Muscle of leg (tissue), 11 donors: Measurements from ENCODE around the gene S100A7A. TPM values are rescaled to one million over a fixed set of nuclear protein-coding genes. Genes with fewer than 3 reads are reported as not detected.
A peak's percentile ranks its signal among the peaks of the same experiment; 100 is the strongest.
"Not testable (repeated sequence)": the region's sequence is repeated elsewhere in the genome, so short reads cannot be mapped to it uniquely, and the experiment has no call there.

ENCODE experiments used
- DNase-seq: peaks from one replicate; pipeline ENCODE4 v3.0.0; 2013
- H3K27ac ChIP-seq: one replicate; pipeline ENCODE4 v1.5.1; 2013; ENCODE audit warnings: mild to moderate bottlenecking, low read length, control low read depth
- H3K27me3 ChIP-seq: one replicate; pipeline ENCODE4 v1.6.1; 2013; ENCODE audit warnings: low read length; ENCODE audit not compliant: control insufficient read depth, insufficient read depth
- H3K36me3 ChIP-seq: one replicate; pipeline ENCODE4 v1.6.1; 2013; ENCODE audit warnings: low read length; ENCODE audit not compliant: control insufficient read depth, insufficient read depth
- H3K4me1 ChIP-seq: one replicate; pipeline ENCODE4 v1.6.1; 2013; ENCODE audit warnings: low read length; ENCODE audit not compliant: control insufficient read depth, insufficient read depth
- H3K4me3 ChIP-seq: one replicate; pipeline ENCODE4 v1.5.1; 2013; ENCODE audit warnings: low read length, control low read depth
- H3K9me3 ChIP-seq: replicated peaks from 2 replicates; pipeline ENCODE4 v1.6.1; 2013; ENCODE audit warnings: low read depth, low read length; ENCODE audit not compliant: control insufficient read depth
- WGBS: methylation state at CpG from one replicate; pipeline ENCODE4 v1.1.5; 2013; ENCODE audit warnings: missing lambda C conversion rate; ENCODE audit not compliant: insufficient coverage; 5-methylcytosine and 5-hydroxymethylcytosine counted together
- polyA plus RNA-seq, 8 donors: library from polyadenylated mRNA; unstranded; fragments of 120-200 nt; gene quantifications; one replicate each; pipeline versions ENCODE4 v1.2.1 to v1.2.3, GENCODE V29; 2013; ENCODE audit warnings: inconsistent platforms in 1 of 8, low replicate concordance in 1 of 8; ENCODE audit not compliant: insufficient read length in 8 of 8, insufficient read depth in 1 of 8
- total RNA-seq: library from RNA; stranded (reverse); fragments of 120-200 nt; gene quantifications from one replicate; pipeline ENCODE4 v1.2.4, GENCODE V29; 2013

The S100A7A gene
- total and polyA plus RNA-seq, 9 donors: not detected

- no peaks in the 10 kb centered on the region for H3K27me3 ChIP-seq
- no peaks in the 10 kb centered on the region for H3K4me1 ChIP-seq
- DNase-seq: no peak
- 80% methylated on average over 1 of the region's 1 CpG for WGBS
- no peak overlapping the region for H3K27ac ChIP-seq
- H3K4me3 ChIP-seq: no peak overlapping the region
- no peaks in the 10 kb centered on the region for H3K36me3 ChIP-seq
- no peaks in the 10 kb centered on the region for H3K9me3 ChIP-seq
Measured at GRCh38 chr1:153456396-153456795, 40.1 kb downstream of the S100A7A start.

- no peak for DNase-seq
- WGBS: 60% methylated on average over 1 of the region's 2 CpGs
- Histone ChIP-seq H3K4me3 (no peak overlapping the region), H3K9me3 (no peaks in the 10 kb centered on the region), H3K27me3 (peaks cover 5% of the 10 kb centered on the region), H3K27ac (no peak overlapping the region), H3K4me1 (no peaks in the 10 kb centered on the region), H3K36me3 (no peaks in the 10 kb centered on the region)
Measured at GRCh38 chr1:153459655-153460054, 43.3 kb downstream of the S100A7A start.

GRCh38 chr1:153460551-153460950, 44.2 kb downstream of the S100A7A start, which contains the start of gene S100A7:
S100A7 (minus strand) TSS chr1:153460651; CDS start chr1:153459013, 1,638 bp downstream.
- Histone ChIP-seq H3K36me3 (no peaks in the 10 kb centered on the region), H3K27me3 (peaks cover 5% of the 10 kb centered on the region), H3K4me3 (no peak within 1 kb of the TSS), H3K4me1 (peaks cover under 1% of the 10 kb centered on the region), H3K9me3 (no peaks in the 10 kb centered on the region), H3K27ac (no peak within 1 kb of the TSS)
- DNase-seq: no peak
- WGBS: 88% methylated on average over 2 of the region's 4 CpGs

- DNase-seq, H3K9me3 ChIP-seq, H3K4me3 ChIP-seq, H3K27me3 ChIP-seq, H3K27ac ChIP-seq, H3K36me3 ChIP-seq: not testable (repeated sequence)
- peaks cover 13% of the 10 kb centered on the region for H3K4me1 ChIP-seq
Measured at GRCh38 chr1:153462741-153463140, 46.4 kb downstream of the S100A7A start.

- peak; percentile 48 for DNase-seq
- Histone ChIP-seq H3K27ac (no peak overlapping the region), H3K4me1 (peaks cover 13% of the 10 kb centered on the region), H3K36me3 (no peaks in the 10 kb centered on the region), H3K27me3 (peaks cover 5% of the 10 kb centered on the region), H3K9me3 (peaks cover under 1% of the 10 kb centered on the region), H3K4me3 (no peak overlapping the region)
- 4% methylated on average over 14 of the region's 23 CpGs for WGBS
Measured at GRCh38 chr1:153465811-153466636, 49.7 kb downstream of the S100A7A start.

GRCh38 chr1:153466908-153467307, 50.6 kb downstream of the S100A7A start:
- peaks cover 4% of the 10 kb centered on the region for H3K9me3 ChIP-seq
- peak; percentile 41 for DNase-seq
- no peaks in the 10 kb centered on the region for H3K36me3 ChIP-seq
- H3K27ac ChIP-seq: peak overlapping the region; percentile 29
- no peak overlapping the region for H3K4me3 ChIP-seq
- 26% methylated on average over 3 of the region's 5 CpGs for WGBS
- peaks cover 5% of the 10 kb centered on the region for H3K27me3 ChIP-seq
- H3K4me1 ChIP-seq: peaks cover 13% of the 10 kb centered on the region

- DNase-seq: no peak
Measured at GRCh38 chr1:153470707-153471106, 54.4 kb downstream of the S100A7A start.

More at GRCh38 chr1:153470707-153471106, 54.4 kb downstream of the S100A7A start:
- Histone ChIP-seq H3K27me3 (no peaks in the 10 kb centered on the region), H3K9me3 (peaks cover 11% of the 10 kb centered on the region), H3K4me3 (no peak overlapping the region), H3K4me1 (peaks cover 11% of the 10 kb centered on the region), H3K36me3 (no peaks in the 10 kb centered on the region), H3K27ac (no peak overlapping the region)

Other genes starting within 250 kb of the S100A7A start
- not detected for gene LELP1, start 213.1 kb upstream of the S100A7A start, total RNA-seq
- gene LELP1, start 213.1 kb upstream of the S100A7A start, polyA plus RNA-seq: not detected
- not detected for gene PRR9, start 198.9 kb upstream of the S100A7A start, total RNA-seq
- gene PRR9, start 198.9 kb upstream of the S100A7A start, polyA plus RNA-seq: not detected
- gene LORICRIN, start 156.8 kb upstream of the S100A7A start, total RNA-seq: not detected
- gene LORICRIN, start 156.8 kb upstream of the S100A7A start, polyA plus RNA-seq: not detected
- gene PGLYRP3, start 103.6 kb upstream of the S100A7A start, total RNA-seq: not detected
- gene PGLYRP3, start 103.6 kb upstream of the S100A7A start, polyA plus RNA-seq: under 1 TPM in 1 of 8 donors, not detected in 7; 0.56 TPM
- not detected for gene PGLYRP4, start 67.7 kb upstream of the S100A7A start, total RNA-seq
- under 1 TPM in 1 of 8 donors, not detected in 7; 0.74 TPM for gene PGLYRP4, start 67.7 kb upstream of the S100A7A start, polyA plus RNA-seq
- 17.8 TPM for gene S100A9, start 58.7 kb upstream of the S100A7A start, total RNA-seq
- 10 to 100 TPM; 23.1 to 47.3 (median 35.1) TPM for gene S100A9, start 58.7 kb upstream of the S100A7A start, polyA plus RNA-seq
- 1.4 TPM for gene S100A12, start 40.9 kb upstream of the S100A7A start, total RNA-seq
- gene S100A12, start 40.9 kb upstream of the S100A7A start, polyA plus RNA-seq: 1 to 10 TPM; 1.7 to 4.6 (median 2.9) TPM
- gene S100A8, start 25.4 kb upstream of the S100A7A start, total RNA-seq: 6.6 TPM
- 10 to 100 TPM; 12.8 to 31.9 (median 19.8) TPM for gene S100A8, start 25.4 kb upstream of the S100A7A start, polyA plus RNA-seq
- gene S100A7, start 44.1 kb downstream of the S100A7A start, total RNA-seq: not detected
- not detected for gene S100A7, start 44.1 kb downstream of the S100A7A start, polyA plus RNA-seq
- 415 TPM for gene S100A6, start 119.5 kb downstream of the S100A7A start, total RNA-seq
- gene S100A6, start 119.5 kb downstream of the S100A7A start, polyA plus RNA-seq: 100 to 1,000 TPM; 182 to 300 (median 257) TPM
- not detected for gene S100A5, start 124.4 kb downstream of the S100A7A start, total RNA-seq
- under 1 TPM in 1 of 8 donors, not detected in 7; 0.31 TPM for gene S100A5, start 124.4 kb downstream of the S100A7A start, polyA plus RNA-seq
- gene S100A4, start 129.3 kb downstream of the S100A7A start, total RNA-seq: 238 TPM
- gene S100A4, start 129.3 kb downstream of the S100A7A start, polyA plus RNA-seq: 100 to 1,000 TPM; 188 to 266 (median 208) TPM
- gene S100A3, start 132.7 kb downstream of the S100A7A start, total RNA-seq: 0.31 TPM
- 1 to 10 TPM in 1 of 8 donors, under 1 TPM in 7; 0.30 to 1.4 (median 0.67) TPM for gene S100A3, start 132.7 kb downstream of the S100A7A start, polyA plus RNA-seq
- gene S100A2, start 149.3 kb downstream of the S100A7A start, total RNA-seq: 3.4 TPM
- gene S100A2, start 149.3 kb downstream of the S100A7A start, polyA plus RNA-seq: 1 to 10 TPM; 1.4 to 5.0 (median 1.8) TPM
- 45.4 TPM for gene S100A16, start 196.6 kb downstream of the S100A7A start, total RNA-seq
- gene S100A16, start 196.6 kb downstream of the S100A7A start, polyA plus RNA-seq: 10 to 100 TPM; 45.1 to 77.3 (median 55.3) TPM
- gene S100A14, start 199.8 kb downstream of the S100A7A start, total RNA-seq: 0.18 TPM
- 10 to 100 TPM in 2 of 8 donors, 1 to 10 TPM in 2, under 1 TPM in 4; 0.15 to 27.5 (median 1.2) TPM for gene S100A14, start 199.8 kb downstream of the S100A7A start, polyA plus RNA-seq
- gene S100A13, start 211.0 kb downstream of the S100A7A start, total RNA-seq: 111 TPM
- gene S100A13, start 211.0 kb downstream of the S100A7A start, polyA plus RNA-seq: 10 to 100 TPM; 58.4 to 85.4 (median 70.6) TPM
- gene S100A1, start 211.9 kb downstream of the S100A7A start, total RNA-seq: 4.7 TPM
- 1 to 10 TPM; 3.0 to 9.5 (median 6.3) TPM for gene S100A1, start 211.9 kb downstream of the S100A7A start, polyA plus RNA-seq
- 45.0 TPM for gene CHTOP, start 217.5 kb downstream of the S100A7A start, total RNA-seq
- gene CHTOP, start 217.5 kb downstream of the S100A7A start, polyA plus RNA-seq: 100 to 1,000 TPM in 1 of 8 donors, 10 to 100 TPM in 7; 86.6 to 102 (median 91.0) TPM
- 53.0 TPM for gene SNAPIN, start 242.2 kb downstream of the S100A7A start, total RNA-seq
- gene SNAPIN, start 242.2 kb downstream of the S100A7A start, polyA plus RNA-seq: 10 to 100 TPM; 48.4 to 51.5 (median 49.8) TPM